GM18517 (cell line): ENCODE data around the gene DOCK9.

Source experiments
- ATAC-seq: cut with Tn5 transposase; IDR thresholded peaks from one replicate; pipeline ENCODE4 v1.9.1; 2021; ENCODE audit warnings: mild to moderate bottlenecking, moderate library complexity; ENCODE audit not compliant: unreplicated experiment

The DOCK9 gene

GRCh38 chr13:98866882-98867281 is 111.0 kb downstream of the DOCK9 start:
- no peak for ATAC-seq

GRCh38 chr13:98860491-98860890 is 117.4 kb downstream of the DOCK9 start:
- ATAC-seq = no peak

- no peak for ATAC-seq
These were observed 119.7 kb downstream of the DOCK9 start for GRCh38 chr13:98858191-98858590.

- ATAC-seq = no peak
These were observed 120.9 kb downstream of the DOCK9 start for GRCh38 chr13:98856983-98857382.

- no peak for ATAC-seq
These were observed 123.4 kb downstream of the DOCK9 start for GRCh38 chr13:98854448-98854847.

- ATAC-seq = peak; percentile 100
These were observed 124.1 kb downstream of the DOCK9 start for GRCh38 chr13:98853771-98854221.

- no peak for ATAC-seq
These were observed 126.6 kb downstream of the DOCK9 start for GRCh38 chr13:98851276-98851675.

- no peak for ATAC-seq
These were observed 129.1 kb downstream of the DOCK9 start for GRCh38 chr13:98848746-98849145.

GRCh38 chr13:98847780-98848179 is 130.1 kb downstream of the DOCK9 start:
- ATAC-seq = no peak

GRCh38 chr13:98846986-98847385 is 130.9 kb downstream of the DOCK9 start:
- no peak for ATAC-seq

- ATAC-seq = no peak
These were observed 131.3 kb downstream of the DOCK9 start for GRCh38 chr13:98846521-98846920.

- ATAC-seq = no peak
These were observed 132.1 kb downstream of the DOCK9 start for GRCh38 chr13:98845742-98846141.

GRCh38 chr13:98844021-98844420 is 133.8 kb downstream of the DOCK9 start:
- no peak for ATAC-seq

- no peak for ATAC-seq
These were observed 134.4 kb downstream of the DOCK9 start for GRCh38 chr13:98843482-98843877.

GRCh38 chr13:98842858-98843481 is 134.9 kb downstream of the DOCK9 start:
- peak; percentile 63 for ATAC-seq

GRCh38 chr13:98842070-98842469 is 135.8 kb downstream of the DOCK9 start:
- ATAC-seq = no peak

GRCh38 chr13:98839856-98840769 is 137.8 kb downstream of the DOCK9 start:
- ATAC-seq = peak; percentile 78

- no peak for ATAC-seq
These were observed 139.1 kb downstream of the DOCK9 start for GRCh38 chr13:98838776-98839175.

- no peak for ATAC-seq
These were observed 140.0 kb downstream of the DOCK9 start for GRCh38 chr13:98837896-98838295.

GRCh38 chr13:98835156-98835555 is 142.7 kb downstream of the DOCK9 start:
- ATAC-seq = no peak

- no peak for ATAC-seq
These were observed 143.5 kb downstream of the DOCK9 start for GRCh38 chr13:98834254-98834960.

GRCh38 chr13:98831236-98831635 is 146.6 kb downstream of the DOCK9 start:
- ATAC-seq = no peak
